B cell (primary cell): Measurements from ENCODE around the gene ZNG1E.
"Not testable (repeated sequence)": the region's sequence is repeated elsewhere in the genome, so short reads cannot be mapped to it uniquely, and the experiment has no call there.

ENCODE experiments used
- EZH2 ChIP-seq: IDR thresholded peaks from 2 replicates; pipeline ENCODE4 v1.6.1; 2012; ENCODE audit warnings: borderline replicate concordance, low read depth, mild to moderate bottlenecking, moderate library complexity, low read length; ENCODE audit not compliant: insufficient read depth, poor library complexity, severe bottlenecking
- TF ChIP-seq, protein P1 (sequence below): fragments of 200-600 bp; IDR thresholded peaks from one replicate; pipeline ENCODE4 v1.8.0; 2022; ENCODE audit warnings: antibody characterized with exemption, mild to moderate bottlenecking

DNA sequence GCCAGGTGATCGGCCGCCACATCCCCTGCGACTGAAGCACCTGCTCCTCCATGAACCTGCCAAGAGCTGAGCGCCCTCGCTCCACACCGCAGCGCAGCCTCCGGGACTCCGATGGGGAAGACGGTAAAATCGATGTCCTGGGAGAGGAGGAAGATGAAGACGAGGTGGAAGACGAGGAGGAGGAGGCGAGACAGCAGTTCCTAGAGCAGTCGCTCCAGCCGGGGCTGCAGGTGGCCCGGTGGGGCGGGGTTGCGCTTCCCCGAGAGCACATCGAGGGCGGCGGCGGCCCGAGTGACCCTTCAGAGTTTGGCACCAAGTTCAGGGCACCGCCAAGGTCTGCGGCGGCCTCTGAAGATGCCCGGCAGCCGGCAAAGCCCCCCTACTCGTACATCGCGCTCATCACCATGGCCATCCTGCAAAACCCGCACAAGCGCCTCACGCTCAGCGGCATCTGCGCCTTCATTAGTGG lies 61.4 kb downstream of the ZNG1E start, which contains the start of gene FOXD4L4:
- TF ChIP-seq, protein P1, sequence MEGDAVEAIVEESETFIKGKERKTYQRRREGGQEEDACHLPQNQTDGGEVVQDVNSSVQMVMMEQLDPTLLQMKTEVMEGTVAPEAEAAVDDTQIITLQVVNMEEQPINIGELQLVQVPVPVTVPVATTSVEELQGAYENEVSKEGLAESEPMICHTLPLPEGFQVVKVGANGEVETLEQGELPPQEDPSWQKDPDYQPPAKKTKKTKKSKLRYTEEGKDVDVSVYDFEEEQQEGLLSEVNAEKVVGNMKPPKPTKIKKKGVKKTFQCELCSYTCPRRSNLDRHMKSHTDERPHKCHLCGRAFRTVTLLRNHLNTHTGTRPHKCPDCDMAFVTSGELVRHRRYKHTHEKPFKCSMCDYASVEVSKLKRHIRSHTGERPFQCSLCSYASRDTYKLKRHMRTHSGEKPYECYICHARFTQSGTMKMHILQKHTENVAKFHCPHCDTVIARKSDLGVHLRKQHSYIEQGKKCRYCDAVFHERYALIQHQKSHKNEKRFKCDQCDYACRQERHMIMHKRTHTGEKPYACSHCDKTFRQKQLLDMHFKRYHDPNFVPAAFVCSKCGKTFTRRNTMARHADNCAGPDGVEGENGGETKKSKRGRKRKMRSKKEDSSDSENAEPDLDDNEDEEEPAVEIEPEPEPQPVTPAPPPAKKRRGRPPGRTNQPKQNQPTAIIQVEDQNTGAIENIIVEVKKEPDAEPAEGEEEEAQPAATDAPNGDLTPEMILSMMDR = not testable (repeated sequence)
- TF ChIP-seq EZH2 = not testable (repeated sequence)
